ENCODE results near the gene RAB3GAP2.
"Not testable (repeated sequence)": the region's sequence is repeated elsewhere in the genome, so short reads cannot be mapped to it uniquely, and the experiment has no call there.

Gene RAB3GAP2

DNA sequence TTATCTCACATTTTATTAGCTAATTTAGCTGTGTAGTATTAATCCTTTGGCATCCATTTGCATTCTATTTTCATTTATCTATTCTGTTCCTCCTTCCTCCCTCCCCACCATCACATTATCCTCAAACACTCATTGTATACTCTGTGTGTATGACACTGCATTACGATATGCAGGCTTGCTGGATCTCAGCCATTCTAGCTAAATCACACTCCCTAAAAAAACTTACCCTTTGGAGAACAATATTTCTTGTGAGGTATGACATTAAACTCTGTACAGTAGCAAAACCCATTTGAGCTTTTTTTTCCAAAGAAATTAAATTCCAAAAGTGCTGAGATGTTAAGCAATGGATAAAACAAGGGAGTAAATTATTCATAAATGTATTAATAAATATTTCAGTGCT lies 11.4 kb upstream of the RAB3GAP2 start:
- DNase-seq (ENCODE audit: low read depth), result no peak

- no peak for DNase-seq (ENCODE audit: low read depth)
Observed at GRCh38 chr1:220281159-220281574, 8.9 kb upstream of the RAB3GAP2 start.

- DNase-seq (ENCODE audit: low read depth), result no peak
Observed at GRCh38 chr1:220280249-220280648, 8.0 kb upstream of the RAB3GAP2 start.

DNA sequence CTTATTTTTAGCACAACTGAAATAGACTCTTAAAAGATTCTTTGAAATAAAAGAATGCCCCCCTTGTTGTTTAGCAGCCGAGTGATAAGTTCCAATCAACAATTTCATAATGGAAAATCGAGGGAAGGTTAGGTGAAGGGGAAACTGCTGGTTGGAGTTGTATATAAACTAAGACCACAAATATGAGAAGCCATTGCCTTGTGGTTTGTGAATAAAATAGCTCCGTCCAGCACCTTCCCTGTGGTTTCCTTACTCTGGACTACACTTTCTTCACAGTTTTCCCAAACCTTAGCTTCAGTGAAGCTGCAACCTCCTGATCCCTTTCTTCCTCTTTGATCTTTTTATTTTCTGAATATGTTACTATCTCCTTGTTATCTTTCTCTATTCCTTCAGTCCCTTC lies 6.7 kb upstream of the RAB3GAP2 start:
- no peak for DNase-seq (ENCODE audit: low read depth)

GRCh38 chr1:220275430-220275829 lies 3.2 kb upstream of the RAB3GAP2 start:
- DNase-seq (ENCODE audit: low read depth), result no peak

GRCh38 chr1:220274251-220274855 lies 2.1 kb upstream of the RAB3GAP2 start:
- no peak for DNase-seq (ENCODE audit: low read depth)

GRCh38 chr1:220272841-220273090 lies 513 bp upstream of the RAB3GAP2 start:
- DNase-seq (ENCODE audit: low read depth), result no peak

DNA sequence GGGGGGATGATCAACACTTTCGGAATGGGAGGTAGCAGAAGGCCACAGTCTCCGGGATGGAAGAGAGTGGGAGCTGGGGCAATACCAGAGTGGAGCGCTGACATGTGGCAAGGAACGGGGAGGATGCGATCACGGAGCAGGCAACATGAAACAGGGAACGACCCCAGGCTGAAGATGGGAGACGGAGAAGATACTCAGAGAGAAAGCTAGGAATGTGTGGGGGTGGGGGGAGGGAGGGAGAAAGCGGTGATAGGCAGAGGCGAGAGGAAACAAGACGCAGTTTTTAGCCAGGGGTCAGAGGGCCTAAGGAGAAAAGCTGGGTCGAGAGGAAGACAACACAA lies 577 bp downstream of the RAB3GAP2 start:
- no peak for DNase-seq (ENCODE audit: low read depth)

GRCh38 chr1:220269036-220269435 lies 3.2 kb downstream of the RAB3GAP2 start:
- no peak for DNase-seq (ENCODE audit: low read depth)

GRCh38 chr1:220267630-220268029 lies 4.6 kb downstream of the RAB3GAP2 start:
- no peak for DNase-seq (ENCODE audit: low read depth)

- DNase-seq (ENCODE audit: low read depth), result not testable (repeated sequence)
Observed at GRCh38 chr1:220260228-220260627, 12.0 kb downstream of the RAB3GAP2 start.

- not testable (repeated sequence) for DNase-seq (ENCODE audit: low read depth)
Observed at GRCh38 chr1:220259756-220260155, 12.5 kb downstream of the RAB3GAP2 start.

DNA sequence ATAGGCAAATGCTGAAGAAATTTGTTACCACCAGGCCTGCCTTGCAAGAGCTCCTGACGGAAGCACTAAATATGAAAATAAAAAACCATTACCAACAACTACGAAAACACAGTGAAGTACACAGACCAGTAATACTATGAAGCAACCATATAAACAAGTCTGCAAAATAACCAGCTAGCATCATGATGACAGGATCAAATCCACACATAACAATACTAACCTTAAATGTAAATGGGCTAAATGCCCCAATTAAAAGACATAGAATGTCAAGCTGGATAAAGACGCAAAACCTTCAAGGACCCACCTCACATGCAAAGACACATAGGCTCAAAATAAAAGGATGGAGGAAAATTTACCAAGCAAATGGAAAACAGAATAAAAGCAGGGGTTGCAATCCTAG lies 16.1 kb downstream of the RAB3GAP2 start:
- not testable (repeated sequence) for DNase-seq (ENCODE audit: low read depth)

GRCh38 chr1:220255204-220255603 lies 17.0 kb downstream of the RAB3GAP2 start:
- no peak for DNase-seq (ENCODE audit: low read depth)

GRCh38 chr1:220253290-220253689 lies 19.0 kb downstream of the RAB3GAP2 start:
- not testable (repeated sequence) for DNase-seq (ENCODE audit: low read depth)

DNA sequence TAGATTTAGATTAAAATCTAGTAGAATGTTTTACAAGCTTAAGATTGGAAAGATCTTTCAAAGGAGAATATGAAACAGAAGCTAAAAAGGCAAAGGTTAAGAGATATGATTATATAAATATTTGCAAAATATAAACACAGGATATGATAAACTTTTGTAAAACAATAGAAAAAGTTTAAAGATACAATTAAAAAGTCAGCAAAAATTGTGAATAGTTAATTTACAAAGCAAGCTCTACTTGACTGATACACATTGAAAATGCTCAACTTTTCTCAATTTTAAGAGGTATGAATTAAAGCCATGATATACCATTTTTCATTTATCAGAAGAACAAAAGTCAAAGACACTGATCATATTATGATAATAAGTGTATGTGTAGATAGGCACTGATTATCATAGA lies 21.0 kb downstream of the RAB3GAP2 start:
- no peak for DNase-seq (ENCODE audit: low read depth)

DNA sequence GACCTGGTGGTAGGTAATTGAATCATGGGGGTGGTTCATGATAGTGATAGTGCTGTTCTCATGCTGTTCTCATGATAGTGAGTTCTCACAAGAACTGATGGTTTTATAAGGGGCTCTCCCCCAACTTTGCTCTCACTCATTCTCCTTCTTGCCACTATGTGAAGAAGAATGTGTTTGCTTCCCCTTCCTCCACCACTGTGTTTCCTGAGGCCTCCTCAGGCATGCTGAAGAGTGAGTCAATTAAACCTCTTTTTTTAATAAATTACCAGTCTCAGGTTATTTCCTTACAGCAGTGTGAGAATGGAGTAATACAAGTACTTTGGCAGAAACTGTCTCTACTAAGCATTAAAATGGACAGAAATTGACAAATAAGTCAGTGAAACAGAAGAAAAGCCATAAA lies 21.6 kb downstream of the RAB3GAP2 start:
- no peak for DNase-seq (ENCODE audit: low read depth)

DNA sequence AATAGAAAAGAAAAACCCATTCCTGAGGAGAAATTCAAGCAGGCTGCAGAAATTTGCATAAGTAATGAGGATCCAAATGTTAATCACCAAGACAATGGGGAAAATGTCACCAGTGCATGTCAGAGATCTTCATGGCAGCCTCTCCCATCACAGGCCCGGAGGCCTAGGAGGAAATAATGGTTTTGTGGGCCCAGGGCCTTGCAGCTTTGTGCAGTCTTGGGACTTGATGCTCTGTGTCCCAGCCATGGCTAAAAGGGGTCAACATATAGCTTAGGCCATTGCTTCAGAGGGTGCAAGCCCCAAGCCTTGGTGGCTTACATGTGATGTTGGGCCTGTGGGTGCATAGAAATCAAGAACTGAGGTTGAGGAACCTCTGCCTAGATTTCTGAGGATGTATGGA lies 22.7 kb downstream of the RAB3GAP2 start:
- no peak for DNase-seq (ENCODE audit: low read depth)

DNA sequence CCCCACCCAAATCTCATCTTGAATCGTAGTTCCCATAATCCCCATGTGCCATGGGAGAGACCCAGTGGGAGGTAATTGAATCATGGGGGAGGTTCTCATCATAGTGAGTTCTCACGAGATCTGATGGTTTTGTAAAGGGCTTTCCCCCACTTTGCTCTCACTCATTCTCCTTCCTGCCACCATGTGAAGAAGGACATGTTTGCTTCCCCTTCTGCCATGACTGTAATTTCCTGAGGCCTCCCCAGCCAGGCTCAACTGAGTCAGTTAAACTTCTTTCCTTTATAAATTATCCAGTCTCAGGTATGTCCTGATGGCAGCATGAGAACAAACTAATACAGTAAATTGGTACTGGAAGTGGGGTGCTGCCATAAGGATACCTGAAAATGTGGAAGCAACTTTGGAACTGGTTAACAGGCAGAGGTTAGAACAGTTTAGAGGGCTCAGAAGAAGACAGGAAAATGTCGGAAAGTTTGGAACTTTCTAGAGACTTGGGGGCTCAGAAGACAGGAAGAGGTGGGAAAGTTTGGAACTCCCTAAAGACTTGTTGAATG lies 23.5 kb downstream of the RAB3GAP2 start:
- not testable (repeated sequence) for DNase-seq (ENCODE audit: low read depth)

DNA sequence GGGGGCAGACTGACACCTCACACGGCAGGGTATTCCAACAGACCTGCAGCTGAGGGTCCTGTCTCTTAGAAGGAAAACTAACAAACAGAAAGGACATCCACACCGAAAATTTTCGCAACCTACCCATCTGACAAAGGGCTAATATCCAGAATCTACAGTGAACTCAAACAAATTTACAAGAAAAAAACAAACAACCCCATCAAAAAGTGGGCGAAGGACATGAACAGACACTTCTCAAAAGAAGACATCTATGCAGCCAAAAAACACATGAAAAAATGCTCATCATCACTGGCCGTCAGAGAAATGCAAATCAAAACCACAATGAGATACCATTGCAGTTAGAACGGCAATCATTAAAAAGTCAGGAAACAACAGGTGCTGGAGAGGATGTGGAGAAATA lies 26.4 kb downstream of the RAB3GAP2 start:
- DNase-seq (ENCODE audit: low read depth), result not testable (repeated sequence)

- no peak for DNase-seq (ENCODE audit: low read depth)
Observed at GRCh38 chr1:220243947-220244346, 28.3 kb downstream of the RAB3GAP2 start.

- DNase-seq (ENCODE audit: low read depth), result no peak
Observed at GRCh38 chr1:220241072-220241663, 31.1 kb downstream of the RAB3GAP2 start.

DNA sequence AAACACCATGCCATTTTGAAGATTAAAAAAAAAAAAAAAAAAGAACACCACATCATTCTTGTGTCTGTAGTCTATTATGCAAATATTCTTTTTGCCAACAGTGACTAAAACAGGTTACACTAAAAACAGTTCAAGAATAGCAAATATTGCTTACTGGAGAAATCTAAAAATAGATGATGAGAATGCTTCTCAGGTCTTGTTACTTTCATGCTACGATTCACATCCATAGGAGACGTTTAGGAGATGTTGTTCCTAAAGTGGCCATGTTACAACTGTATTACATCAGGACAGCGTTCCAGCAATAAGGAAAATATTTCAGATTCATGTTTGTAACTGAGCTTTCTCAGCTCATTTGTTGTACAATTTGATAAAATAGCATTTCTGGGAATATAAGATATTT lies 32.3 kb downstream of the RAB3GAP2 start:
- no peak for DNase-seq (ENCODE audit: low read depth)

DNA sequence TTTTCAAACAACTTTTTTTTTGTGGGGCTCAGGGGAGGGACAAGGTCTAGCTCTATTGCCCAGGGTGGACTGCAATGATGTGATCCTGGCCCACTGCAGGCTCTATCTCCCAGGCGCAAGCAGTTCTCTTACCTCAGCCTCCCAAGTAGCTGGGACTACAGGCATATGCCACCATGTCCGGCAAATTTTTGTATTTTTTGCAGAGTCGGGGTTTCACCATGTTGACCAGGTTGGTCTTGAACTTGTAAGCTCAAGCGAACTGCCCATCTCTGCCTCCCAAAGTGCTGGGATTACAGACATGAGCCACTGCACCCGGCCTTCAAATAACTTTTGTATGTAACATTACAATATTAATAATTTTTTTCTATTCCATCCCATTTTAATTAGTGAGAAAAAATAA lies 33.0 kb downstream of the RAB3GAP2 start:
- DNase-seq (ENCODE audit: low read depth), result no peak

All from HS-5 (cell line).